ENCODE data around the gene RTEL1.

GRCh38 chr20:63658749-63659187 is 656 bp downstream of the RTEL1 start:
- TF ChIP-seq, protein P1, sequence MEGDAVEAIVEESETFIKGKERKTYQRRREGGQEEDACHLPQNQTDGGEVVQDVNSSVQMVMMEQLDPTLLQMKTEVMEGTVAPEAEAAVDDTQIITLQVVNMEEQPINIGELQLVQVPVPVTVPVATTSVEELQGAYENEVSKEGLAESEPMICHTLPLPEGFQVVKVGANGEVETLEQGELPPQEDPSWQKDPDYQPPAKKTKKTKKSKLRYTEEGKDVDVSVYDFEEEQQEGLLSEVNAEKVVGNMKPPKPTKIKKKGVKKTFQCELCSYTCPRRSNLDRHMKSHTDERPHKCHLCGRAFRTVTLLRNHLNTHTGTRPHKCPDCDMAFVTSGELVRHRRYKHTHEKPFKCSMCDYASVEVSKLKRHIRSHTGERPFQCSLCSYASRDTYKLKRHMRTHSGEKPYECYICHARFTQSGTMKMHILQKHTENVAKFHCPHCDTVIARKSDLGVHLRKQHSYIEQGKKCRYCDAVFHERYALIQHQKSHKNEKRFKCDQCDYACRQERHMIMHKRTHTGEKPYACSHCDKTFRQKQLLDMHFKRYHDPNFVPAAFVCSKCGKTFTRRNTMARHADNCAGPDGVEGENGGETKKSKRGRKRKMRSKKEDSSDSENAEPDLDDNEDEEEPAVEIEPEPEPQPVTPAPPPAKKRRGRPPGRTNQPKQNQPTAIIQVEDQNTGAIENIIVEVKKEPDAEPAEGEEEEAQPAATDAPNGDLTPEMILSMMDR (IDR thresholded peaks at IDR 0.05): no peak
- no peak for TF ChIP-seq EZH2 (IDR thresholded peaks at IDR 0.05; ENCODE audit: borderline replicate concordance, insufficient read depth, low read depth, low read length, poor library complexity, severe bottlenecking)
